Measurements from ENCODE around the gene RACK1. TPM values are rescaled to one million over a fixed set of nuclear protein-coding genes. Genes with fewer than 3 reads are reported as not detected.

Gene RACK1
- total and polyA plus RNA-seq, 2 of the 13 experiments (the other 11 are each of a cell fraction or from before 2014, with no cell fraction given): 2,514 to 6,141 TPM

GRCh38 chr5:181221792-181222629 lies 21.7 kb downstream of the RACK1 start (continued):
- TF ChIP-seq ZNF558 (CRISPR knock-in tag; IDR thresholded peaks at IDR 0.05; ENCODE audit: borderline replicate concordance) (no peak), NFYC (CRISPR knock-in tag; IDR thresholded peaks at IDR 0.05) (no peak), ARID2 (CRISPR knock-in tag; IDR thresholded peaks at IDR 0.05; ENCODE audit: borderline replicate concordance) (no peak), ZNF580 (CRISPR knock-in tag; IDR thresholded peaks at IDR 0.05; ENCODE audit: borderline replicate concordance, low read depth) (peak; percentile 28; the same call in 1 of the 2 replicates), ZNF775 (CRISPR knock-in tag; IDR thresholded peaks at IDR 0.05; ENCODE audit: borderline replicate concordance) (no peak; the same call in 1 of the 2 replicates), SIX1 (CRISPR knock-in tag; IDR thresholded peaks at IDR 0.05; ENCODE audit: borderline replicate concordance) (peak; percentile 44), POLR2AphosphoS5 (IDR thresholded peaks at IDR 0.05; ENCODE audit: low read depth, low read length) (no peak), KAT2B (IDR thresholded peaks at IDR 0.05; ENCODE audit: borderline replicate concordance, low read depth, low read length) (no peak), NFIC (IDR thresholded peaks at IDR 0.05; ENCODE audit: low read length) (no peak), MTA3 (CRISPR knock-in tag; IDR thresholded peaks at IDR 0.05) (no peak), MLXIP (CRISPR knock-in tag; IDR thresholded peaks at IDR 0.05; ENCODE audit: borderline replicate concordance) (no peak), SUZ12 (IDR thresholded peaks at IDR 0.05; ENCODE audit: low read depth, low read length) (no peak), RNF2 (conservative IDR thresholded peaks at IDR 0.05; ENCODE audit: low read depth) (no peak; the same call in 1 of the 2 replicates), ZNF878 (CRISPR knock-in tag; IDR thresholded peaks at IDR 0.05) (peak; percentile 53), ZBTB34 (CRISPR knock-in tag; IDR thresholded peaks at IDR 0.05) (peak; percentile 68; the same call in 1 of the 2 replicates), ARID5B (CRISPR knock-in tag; IDR thresholded peaks at IDR 0.05) (peak; percentile 46), MIER2 (CRISPR knock-in tag; IDR thresholded peaks at IDR 0.05) (peak; percentile 20; the same call in 1 of the 2 replicates), ZSCAN9 (CRISPR knock-in tag; IDR thresholded peaks at IDR 0.05; ENCODE audit: borderline replicate concordance) (peak; percentile 44; the same call in 1 of the 2 replicates), ZNF205 (CRISPR knock-in tag; IDR thresholded peaks at IDR 0.05) (0 out of 2 replicates have a peak, but pooled peaks have one; percentile 70)

Data from HepG2 (cell line).